Muscle layer of colon (tissue), 2 donors: Measurements from ENCODE around the gene PRKRA.

Experiments used
- H3K27ac ChIP-seq: one replicate; pipeline ENCODE4 v1.7.0; 2013; ENCODE audit warnings: low read depth, mild to moderate bottlenecking, low read length, moderate library complexity
- H3K27me3 ChIP-seq, 2 donors: one replicate each; pipeline ENCODE4 v1.7.0; 2013; ENCODE audit warnings: low read length in 2 of 2, mild to moderate bottlenecking in 2 of 2; ENCODE audit not compliant: insufficient read depth in 2 of 2, control insufficient read depth in 1 of 2
- H3K36me3 ChIP-seq: one replicate; pipeline ENCODE4 v1.7.0; 2013; ENCODE audit warnings: mild to moderate bottlenecking, low read length; ENCODE audit not compliant: insufficient read depth
- H3K4me1 ChIP-seq: one replicate; pipeline ENCODE4 v1.7.0; 2013; ENCODE audit warnings: mild to moderate bottlenecking, low read length; ENCODE audit not compliant: insufficient read depth
- H3K4me3 ChIP-seq, 2 donors: one replicate each; pipeline ENCODE4 v1.7.0; 2013; ENCODE audit warnings: low read length in 2 of 2, low read depth in 1 of 2, mild to moderate bottlenecking in 1 of 2, moderate library complexity in 1 of 2
- H3K9ac ChIP-seq: one replicate; pipeline ENCODE4 v1.7.0; 2013; ENCODE audit warnings: low read length
- H3K9me3 ChIP-seq: one replicate; pipeline ENCODE4 v1.7.0; 2013; ENCODE audit warnings: mild to moderate bottlenecking, low read length
- donor health status: abdominal sarcoma.
- donor health status: Adenocarcinoma of cecum.

The PRKRA gene

DNA sequence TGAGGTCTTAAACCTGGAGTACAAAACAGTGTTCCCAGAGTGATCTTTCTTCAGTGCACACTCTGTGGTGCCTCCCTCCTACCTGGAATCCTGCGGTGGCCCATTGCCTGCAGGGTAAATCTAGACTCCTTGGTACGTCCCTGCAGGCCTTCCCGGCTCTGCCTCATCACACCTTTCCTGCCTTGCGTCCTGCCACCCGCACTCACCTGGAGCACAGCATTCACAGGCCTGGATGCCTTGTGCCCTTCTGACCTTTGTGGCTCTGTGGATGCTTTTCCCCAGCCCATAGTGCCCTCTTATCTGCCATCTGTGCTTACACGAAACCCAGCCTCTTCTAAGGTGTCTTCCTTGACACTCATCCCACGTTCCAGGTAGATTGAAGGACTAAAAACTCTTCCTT is 62.7 kb downstream of the PRKRA start:
- Histone ChIP-seq H3K9ac (no peak overlapping the region), H3K36me3 (no peaks in the 10 kb centered on the region), H3K9me3 (no peaks in the 10 kb centered on the region), H3K4me1 (no peaks in the 10 kb centered on the region), H3K27me3 (no peaks in the 10 kb centered on the region), H3K4me3 (no peak overlapping the region), H3K27ac (no peak overlapping the region)

GRCh38 chr2:178386986-178387597 is 63.9 kb downstream of the PRKRA start:
- Histone ChIP-seq H3K9me3 (no peaks in the 10 kb centered on the region), H3K27me3 (no peaks in the 10 kb centered on the region), H3K36me3 (no peaks in the 10 kb centered on the region), H3K9ac (no peak overlapping the region), H3K27ac (no peak overlapping the region), H3K4me1 (no peaks in the 10 kb centered on the region), H3K4me3 (no peak overlapping the region)

- Histone ChIP-seq H3K4me1 (no peaks in the 10 kb centered on the region), H3K9me3 (no peaks in the 10 kb centered on the region), H3K36me3 (no peaks in the 10 kb centered on the region), H3K27me3 (no peaks in the 10 kb centered on the region), H3K9ac (no peak overlapping the region), H3K4me3 (no peak overlapping the region), H3K27ac (no peak overlapping the region)
Observed at GRCh38 chr2:178385595-178386148, 65.3 kb downstream of the PRKRA start.

GRCh38 chr2:178383718-178384117 is 67.3 kb downstream of the PRKRA start:
- Histone ChIP-seq H3K27ac (no peak overlapping the region), H3K4me3 (no peak overlapping the region), H3K9me3 (no peaks in the 10 kb centered on the region), H3K4me1 (no peaks in the 10 kb centered on the region), H3K36me3 (no peaks in the 10 kb centered on the region), H3K27me3 (no peaks in the 10 kb centered on the region), H3K9ac (no peak overlapping the region)
